COLO668 (cell line): ENCODE data around the gene CELF2.
"Not testable (repeated sequence)": the region's sequence is repeated elsewhere in the genome, so short reads cannot be mapped to it uniquely, and the experiment has no call there.

Source experiments
- DNase-seq: peaks from one replicate; lab custom pipeline; 2025; ENCODE audit not compliant: unreplicated experiment; lab: John Stamatoyannopoulos, UW

Gene CELF2

GRCh38 chr10:11120711-11121110, 103.0 kb downstream of the CELF2 start:
- DNase-seq, result no peak

- DNase-seq, result not testable (repeated sequence)
Observed at GRCh38 chr10:11123892-11124291, 106.2 kb downstream of the CELF2 start.

GRCh38 chr10:11125004-11125403, 107.3 kb downstream of the CELF2 start:
- DNase-seq, result no peak

- DNase-seq, result not testable (repeated sequence)
Observed at GRCh38 chr10:11127017-11127416, 109.3 kb downstream of the CELF2 start.

GRCh38 chr10:11131112-11131639, 113.5 kb downstream of the CELF2 start:
- DNase-seq, result no peak

- DNase-seq, result no peak
Observed at GRCh38 chr10:11134411-11134810, 116.7 kb downstream of the CELF2 start.

- no peak for DNase-seq
Observed at GRCh38 chr10:11135709-11136108, 118.0 kb downstream of the CELF2 start.

- DNase-seq, result no peak
Observed at GRCh38 chr10:11138314-11139033, 120.8 kb downstream of the CELF2 start.

GRCh38 chr10:11140963-11141362, 123.3 kb downstream of the CELF2 start:
- no peak for DNase-seq

GRCh38 chr10:11141571-11142091, 124.0 kb downstream of the CELF2 start:
- DNase-seq, result no peak

GRCh38 chr10:11142777-11143176, 125.1 kb downstream of the CELF2 start:
- DNase-seq, result no peak

GRCh38 chr10:11143242-11143641, 125.6 kb downstream of the CELF2 start:
- DNase-seq, result no peak

GRCh38 chr10:11144626-11145494, 127.2 kb downstream of the CELF2 start:
- no peak for DNase-seq

- DNase-seq, result no peak
Observed at GRCh38 chr10:11145495-11145855, 127.8 kb downstream of the CELF2 start.

- DNase-seq, result no peak
Observed at GRCh38 chr10:11146402-11147171, 128.9 kb downstream of the CELF2 start.

GRCh38 chr10:11147722-11148121, 130.1 kb downstream of the CELF2 start:
- no peak for DNase-seq

GRCh38 chr10:11148142-11149028, 130.7 kb downstream of the CELF2 start:
- no peak for DNase-seq

GRCh38 chr10:11149807-11150141, 132.1 kb downstream of the CELF2 start:
- DNase-seq, result no peak

- DNase-seq, result no peak
Observed at GRCh38 chr10:11150231-11150731, 132.6 kb downstream of the CELF2 start.

GRCh38 chr10:11150879-11151415, 133.3 kb downstream of the CELF2 start:
- no peak for DNase-seq
